Mucosa of rectum (tissue), 2 donors: ENCODE results near the gene ARHGAP4.

Experiments
- H3K27ac ChIP-seq, 2 donors: one replicate each; pipeline ENCODE4 v1.7.0; 2013; ENCODE audit warnings: inconsistent platforms in 2 of 2, low read depth in 2 of 2, low read length in 2 of 2
- H3K27me3 ChIP-seq, 2 donors: one replicate each; pipeline ENCODE4 v1.7.0; 2013; ENCODE audit warnings: low read length in 2 of 2; ENCODE audit not compliant: control insufficient read depth in 2 of 2, insufficient read depth in 2 of 2
- H3K36me3 ChIP-seq, 2 donors: one replicate each; pipeline ENCODE4 v1.7.0; 2013; ENCODE audit warnings: low read length in 2 of 2; ENCODE audit not compliant: control insufficient read depth in 2 of 2, insufficient read depth in 2 of 2
- H3K4me1 ChIP-seq, 2 donors: one replicate each; pipeline ENCODE4 v1.7.0; 2013; ENCODE audit warnings: low read length in 2 of 2, mild to moderate bottlenecking in 1 of 2; ENCODE audit not compliant: control insufficient read depth in 2 of 2, insufficient read depth in 2 of 2
- H3K4me3 ChIP-seq, 2 donors: one replicate each; pipeline ENCODE4 v1.7.0; 2013; ENCODE audit warnings: low read length in 2 of 2
- H3K9ac ChIP-seq, 2 donors: one replicate each; pipeline ENCODE4 v1.7.0; 2013; ENCODE audit warnings: low read length in 2 of 2, low read depth in 1 of 2, mild to moderate bottlenecking in 1 of 2
- H3K9me3 ChIP-seq, 2 donors: one replicate each; pipeline ENCODE4 v1.7.0; 2013; ENCODE audit warnings: low read length in 2 of 2; ENCODE audit not compliant: control insufficient read depth in 2 of 2
- donor health status: healthy.
- donor health status: Normal muscosa, but diverticular disease.

The ARHGAP4 gene

GRCh38 chrX:153862369-153863250 lies 63.5 kb downstream of the ARHGAP4 start:
- Histone ChIP-seq H3K27ac (no peak overlapping the region), H3K27me3 (peaks cover 11 to 12% of the 10 kb centered on the region in 2 donors)

DNA sequence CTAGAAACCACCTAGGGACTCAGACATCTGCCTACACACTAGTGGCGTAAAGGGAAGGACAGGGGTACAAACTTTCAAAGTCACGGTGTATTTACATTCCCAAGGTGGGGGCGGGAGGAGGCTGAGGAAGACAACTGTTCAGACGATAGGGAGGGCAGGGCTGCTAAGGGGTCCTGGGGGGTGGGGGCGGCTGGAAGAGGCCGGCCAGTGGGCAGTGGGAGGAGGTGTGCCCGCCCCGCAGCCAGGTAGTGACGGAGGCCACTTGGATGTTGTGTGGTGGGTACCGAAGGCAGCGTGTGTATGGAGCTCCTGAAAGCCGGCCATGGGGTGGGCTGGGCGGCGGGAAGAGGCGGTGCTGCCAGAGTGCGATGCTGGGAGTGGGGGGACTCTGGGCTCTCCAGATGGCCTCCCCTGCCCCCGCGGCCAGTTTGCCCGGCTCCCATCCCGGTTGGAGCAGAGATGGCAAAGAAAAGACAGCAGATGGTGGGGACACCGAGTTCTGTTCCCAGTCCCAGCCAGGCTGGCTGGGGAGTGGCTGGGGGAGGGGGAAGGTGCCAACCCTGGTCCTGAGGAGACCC lies 64.2 kb downstream of the ARHGAP4 start:
- peaks cover 12% of the 10 kb centered on the region in 2 donors for H3K27me3 ChIP-seq
- H3K36me3 ChIP-seq: no peaks in the 10 kb centered on the region
- no peak overlapping the region for H3K4me3 ChIP-seq
- H3K4me1 ChIP-seq: no peaks in the 10 kb centered on the region
- no peaks in the 10 kb centered on the region for H3K9me3 ChIP-seq
- no peak overlapping the region for H3K9ac ChIP-seq
- no peak overlapping the region for H3K27ac ChIP-seq

More at GRCh38 chrX:153862369-153863250, 63.5 kb downstream of the ARHGAP4 start:
- Histone ChIP-seq H3K9ac (no peak overlapping the region), H3K4me3 (no peak overlapping the region), H3K4me1 (no peaks in the 10 kb centered on the region), H3K9me3 (no peaks in the 10 kb centered on the region), H3K36me3 (no peaks in the 10 kb centered on the region)

- H3K27me3 ChIP-seq: peaks cover 12 to 17% of the 10 kb centered on the region in 2 donors
- H3K9ac ChIP-seq: no peak overlapping the region
- no peak overlapping the region for H3K27ac ChIP-seq
Observed at GRCh38 chrX:153861151-153861550, 64.9 kb downstream of the ARHGAP4 start.

More at GRCh38 chrX:153861151-153861550, 64.9 kb downstream of the ARHGAP4 start:
- Histone ChIP-seq H3K36me3 (no peaks in the 10 kb centered on the region), H3K4me1 (no peaks in the 10 kb centered on the region), H3K4me3 (no peak overlapping the region), H3K9me3 (no peaks in the 10 kb centered on the region)
